NCI-H146 treated with DMSO at 0.1 percent for 48 hours (cell line): ENCODE results near the gene ATF2.
"Not testable (repeated sequence)": the region's sequence is repeated elsewhere in the genome, so short reads cannot be mapped to it uniquely, and the experiment has no call there.

Experiments
- DNase-seq: peaks from one replicate; lab custom pipeline; 2025; ENCODE audit not compliant: unreplicated experiment; lab: John Stamatoyannopoulos, UW

The ATF2 gene

GRCh38 chr2:175103191-175103590 lies 64.8 kb downstream of the ATF2 start:
- DNase-seq: no peak

DNA sequence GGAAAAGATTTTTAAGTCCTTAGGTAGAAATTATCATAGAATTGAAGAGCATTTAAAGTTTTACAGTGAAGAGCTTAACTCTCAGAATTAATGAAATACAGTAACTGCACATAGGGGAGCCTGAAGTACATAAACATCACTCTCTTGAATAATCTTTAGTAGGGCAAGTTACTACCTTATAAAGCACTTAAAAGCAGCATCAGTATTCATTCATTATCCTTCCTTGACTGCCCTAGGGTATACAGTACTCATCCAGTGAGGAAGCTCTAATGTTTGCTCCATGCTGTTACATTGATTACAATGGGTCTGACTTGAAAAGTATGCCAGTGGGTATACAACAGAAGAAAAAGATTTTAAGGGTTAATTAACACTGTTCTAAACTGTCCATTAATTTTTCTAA lies 66.5 kb downstream of the ATF2 start:
- DNase-seq: no peak

GRCh38 chr2:175097297-175097696 lies 70.7 kb downstream of the ATF2 start:
- DNase-seq: no peak

GRCh38 chr2:175084117-175084516 lies 83.9 kb downstream of the ATF2 start:
- DNase-seq: not testable (repeated sequence)

DNA sequence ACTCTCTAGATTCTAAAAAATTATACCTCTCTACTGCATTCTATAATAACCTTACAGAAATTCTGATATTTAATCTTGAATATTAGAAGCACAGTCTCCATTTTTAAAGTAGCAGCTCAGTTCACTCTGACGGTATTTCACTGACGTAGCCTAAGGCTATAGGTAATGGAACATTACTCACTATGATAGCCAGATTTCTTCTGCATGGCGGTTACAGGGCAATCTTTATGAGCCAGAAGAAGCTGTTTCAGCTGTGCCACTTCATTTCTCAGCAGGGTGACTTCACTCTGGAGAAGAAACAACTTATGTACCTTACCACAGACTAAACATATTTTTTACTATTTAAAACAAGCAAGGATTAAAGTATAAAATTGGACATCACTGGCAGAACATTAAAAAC lies 87.5 kb downstream of the ATF2 start:
- no peak for DNase-seq

GRCh38 chr2:175076272-175076671 lies 91.7 kb downstream of the ATF2 start:
- no peak for DNase-seq

DNA sequence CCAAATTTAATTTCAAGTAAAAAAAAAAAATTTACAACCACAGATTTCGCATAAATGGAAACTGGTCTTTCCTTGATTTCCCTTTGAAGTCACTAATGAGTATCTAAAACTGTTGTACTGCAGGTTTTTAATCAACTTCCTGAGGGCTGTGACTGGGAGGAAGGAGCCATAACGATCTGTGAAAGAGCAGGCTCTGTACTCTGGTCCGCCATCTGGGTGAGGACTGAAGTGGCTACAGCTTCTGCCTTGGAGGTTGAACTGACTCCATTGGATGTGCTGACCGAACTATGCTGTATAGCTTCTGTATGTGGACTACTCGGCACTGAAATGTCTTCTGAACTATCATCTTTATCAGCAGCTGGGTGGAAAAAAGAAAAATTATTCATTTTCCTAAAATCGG lies 93.5 kb downstream of the ATF2 start:
- DNase-seq: no peak

GRCh38 chr2:175068534-175068933 lies 99.5 kb downstream of the ATF2 start:
- no peak for DNase-seq

GRCh38 chr2:175066411-175066810 lies 101.6 kb downstream of the ATF2 start:
- DNase-seq: no peak

DNA sequence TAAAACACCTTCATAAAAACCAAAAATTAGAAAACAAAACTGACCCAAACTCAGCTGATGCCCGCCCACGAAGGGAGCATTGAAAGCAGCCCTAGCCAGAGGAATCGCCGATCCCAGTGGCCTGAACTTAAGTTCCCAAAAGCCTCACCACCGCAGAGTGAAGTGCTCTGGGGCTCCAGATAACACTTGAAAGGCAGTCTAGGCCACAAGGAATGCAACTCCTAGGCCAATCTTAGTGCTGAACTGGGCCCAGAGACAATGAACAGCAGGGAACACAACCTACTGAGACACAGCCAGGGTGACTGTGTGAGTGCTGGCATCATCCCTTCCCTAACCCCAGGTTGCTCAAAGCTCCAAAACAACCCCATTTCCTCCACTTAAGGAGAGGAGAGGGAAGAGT lies 103.2 kb downstream of the ATF2 start:
- no peak for DNase-seq

GRCh38 chr2:175063741-175064140 lies 104.3 kb downstream of the ATF2 start:
- no peak for DNase-seq

- no peak for DNase-seq
Measured at GRCh38 chr2:175062787-175063585, 105.0 kb downstream of the ATF2 start.

- no peak for DNase-seq
Measured at GRCh38 chr2:175057078-175057685, 110.8 kb downstream of the ATF2 start.

GRCh38 chr2:175055993-175056392 lies 112.0 kb downstream of the ATF2 start:
- no peak for DNase-seq

DNA sequence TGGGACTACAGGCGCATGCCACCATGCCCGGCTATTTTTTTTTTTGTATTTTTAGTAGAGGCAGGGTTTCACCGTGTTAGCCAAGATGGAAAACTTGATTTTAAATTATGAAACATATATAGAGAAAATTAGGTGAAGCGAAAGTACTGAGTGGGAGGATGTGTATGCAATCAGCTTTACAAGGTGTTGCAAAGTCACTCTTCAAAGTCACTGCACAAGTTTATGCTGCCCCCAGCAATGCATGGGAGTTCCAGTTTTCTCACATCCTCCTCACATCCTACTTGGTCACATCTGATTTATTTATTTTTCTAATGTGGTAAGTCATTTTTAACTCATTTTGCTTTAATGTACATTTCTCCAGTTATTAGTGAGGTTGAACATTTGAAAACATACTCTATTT lies 113.7 kb downstream of the ATF2 start:
- DNase-seq: no peak

DNA sequence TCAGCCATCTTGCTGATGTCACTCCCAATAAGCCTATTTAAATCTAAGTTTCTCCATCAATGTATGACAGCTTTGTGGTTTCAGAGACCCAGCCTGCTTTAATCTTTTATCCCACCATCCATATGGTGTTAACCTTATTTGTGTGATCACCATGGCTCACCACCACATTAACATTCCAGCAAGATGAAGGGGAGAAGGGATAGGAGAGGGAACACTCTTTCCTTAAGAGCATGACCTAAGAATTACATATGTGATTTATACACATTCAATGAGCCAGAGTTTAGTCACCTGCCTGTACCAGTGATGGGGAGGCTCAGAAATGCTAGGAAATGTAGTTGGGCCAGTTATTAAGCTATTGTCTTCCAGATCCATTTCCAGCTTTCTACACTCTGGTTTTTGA lies 118.3 kb downstream of the ATF2 start:
- DNase-seq: no peak

- DNase-seq: no peak
Measured at GRCh38 chr2:175048275-175048674, 119.7 kb downstream of the ATF2 start.

- DNase-seq: no peak
Measured at GRCh38 chr2:175039490-175039889, 128.5 kb downstream of the ATF2 start.

DNA sequence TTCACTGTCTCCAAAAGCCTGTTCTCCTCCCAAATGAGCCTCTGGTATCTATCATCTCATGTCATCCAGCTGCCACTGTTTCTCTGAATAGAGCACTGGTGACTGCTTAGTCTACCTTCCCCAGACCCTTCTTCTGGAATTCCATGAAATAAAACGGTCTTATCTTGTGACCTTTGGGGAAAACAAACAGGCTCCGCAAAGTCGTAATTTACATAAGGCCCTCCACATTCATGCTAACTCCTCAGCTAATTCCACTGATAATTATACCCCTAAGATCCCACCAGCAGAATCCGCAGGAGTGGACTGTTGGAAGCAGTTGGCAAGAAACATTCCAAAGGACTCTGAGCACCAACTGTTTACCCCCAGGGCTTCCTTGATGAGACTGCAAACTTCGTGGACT lies 129.0 kb downstream of the ATF2 start:
- no peak for DNase-seq

DNA sequence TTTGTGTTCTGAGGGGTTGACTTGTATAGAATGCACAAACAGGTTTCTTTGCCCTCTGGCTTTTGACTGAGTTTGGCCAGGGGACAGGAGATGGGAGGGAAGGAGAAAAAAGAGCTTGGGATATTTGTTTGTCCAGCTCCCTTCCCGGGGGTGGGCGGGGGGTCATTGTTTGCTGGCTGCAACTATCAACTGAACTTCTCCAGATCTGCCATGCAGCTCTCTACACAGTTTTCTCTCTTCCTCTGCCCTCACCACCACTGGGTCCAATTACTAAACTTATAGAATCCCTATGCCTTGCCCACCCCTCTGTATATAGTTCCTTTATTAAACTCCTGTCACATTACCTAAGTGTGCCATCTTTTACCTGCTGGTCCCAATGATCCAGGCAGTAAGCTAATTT lies 130.1 kb downstream of the ATF2 start:
- DNase-seq: no peak

- DNase-seq: no peak
Measured at GRCh38 chr2:175036582-175037018, 131.4 kb downstream of the ATF2 start.

DNA sequence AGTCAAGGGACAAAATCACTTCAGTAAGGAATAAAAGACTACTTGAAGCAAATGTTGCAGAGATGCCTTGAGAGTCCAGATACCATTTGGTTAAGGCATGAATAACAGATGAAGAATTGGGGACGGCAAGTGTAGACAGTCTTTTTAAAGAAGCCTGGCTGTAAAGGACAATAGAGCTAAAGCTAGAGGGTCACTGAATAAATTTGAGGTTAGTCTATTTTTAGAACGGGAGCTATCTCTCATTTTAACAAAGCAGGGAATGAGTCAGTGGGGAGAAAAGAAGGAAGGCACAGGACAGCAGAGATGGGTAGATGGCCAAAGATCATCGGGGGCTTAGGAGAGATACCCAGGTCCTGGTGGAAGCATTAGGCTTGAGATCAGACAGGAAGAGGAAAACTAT lies 132.2 kb downstream of the ATF2 start:
- no peak for DNase-seq

DNA sequence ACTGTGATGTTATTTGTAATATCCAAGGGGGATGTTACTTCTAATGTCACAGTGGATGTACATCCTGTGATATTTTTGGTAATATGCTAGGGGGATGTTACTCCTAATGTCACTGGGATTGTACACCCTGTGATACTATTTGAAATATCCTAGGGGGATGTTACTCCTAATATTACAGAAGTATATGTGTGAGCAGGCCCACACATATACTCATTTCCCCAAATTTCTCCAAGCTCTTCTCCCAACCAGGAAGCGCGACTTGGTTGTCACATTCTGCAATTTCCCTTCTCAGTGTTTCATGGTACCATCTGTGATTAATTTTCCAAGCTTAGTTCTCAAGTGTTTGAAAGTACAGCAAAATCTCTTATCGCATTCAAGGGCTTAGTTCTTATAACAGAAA lies 133.3 kb downstream of the ATF2 start:
- DNase-seq: no peak
